Motor neuron (in vitro differentiated cells): Measurements from ENCODE around the gene RFX8. TPM values are rescaled to one million over a fixed set of nuclear protein-coding genes. Genes with fewer than 3 reads are reported as not detected.

Experiments used
- ATAC-seq, 8 experiments: fragments of 200-7000 bp; cut with Tn5 transposase; replicated peaks in 6 of 8; 2 replicates each; pipeline ENCODE4 v1.8.0; 2021; ENCODE audit warnings: mild to moderate bottlenecking in 8 of 8, moderate library complexity in 8 of 8
- H3K27ac ChIP-seq, 2 donors: fragments of 250-450 bp; sonication (Bioruptor Pico); 2 replicates each; pipeline ENCODE4 v1.9.0; 2021; ENCODE audit warnings: antibody characterized with exemption in 2 of 2, mild to moderate bottlenecking in 2 of 2, moderate library complexity in 1 of 2
- H3K4me1 ChIP-seq, 2 donors: fragments of 250-450 bp; sonication (Bioruptor Pico); replicated peaks in 1 of 2; 2 replicates each; pipeline ENCODE4 v1.6.1; 2021; ENCODE audit warnings: antibody characterized with exemption in 2 of 2, mild to moderate bottlenecking in 2 of 2, moderate library complexity in 1 of 2
- H3K4me3 ChIP-seq, 5 donors: fragments of 250-450 bp; sonication (Bioruptor Pico); 2 replicates each; pipeline ENCODE4 v1.9.0; 2021; ENCODE audit warnings: antibody characterized with exemption in 5 of 5, mild to moderate bottlenecking in 5 of 5, moderate library complexity in 4 of 5
- WGBS, 10 experiments: fragments of 450-650 bp; shearing (Covaris generic); methylation state at CpG; one replicate each; pipeline ENCODE4 v1.0.0; 2022; 5-methylcytosine and 5-hydroxymethylcytosine counted together
- in situ Hi-C, 9 experiments: fragments of 400-800 bp; cut with MboI; loops; one replicate each; pipeline ENCODE4 v1.15.0; 2021; ENCODE audit warnings: low sequenced_read_pairs in 9 of 9, low pct_unique_long_range_greater_than_20kb in 2 of 9; ENCODE audit not compliant: unreplicated experiment in 9 of 9
- total RNA-seq, 8 experiments: library from RNA; unstranded; fragments of 300-600 nt; gene quantifications; 2 replicates each; pipeline versions ENCODE4 v1.2.3 to v1.2.4, GENCODE V29; 2022

Gene RFX8
- total RNA-seq, 8 experiments from 2014 or later: 0.14 to 0.27 (median 0.23) TPM; not detected in 4

GRCh38 chr2:101380376-101380775 lies 94.5 kb downstream of the RFX8 start:
- in situ Hi-C loops: no loop called here
- 80 to 90% (median 83%) methylated on average over 2 to 4 of the region's 11 CpGs; no CpG with 5 or more reads in 7 of the 10 experiments for WGBS, 10 experiments
- Histone ChIP-seq H3K4me1 (no peaks in the 10 kb centered on the region), H3K4me3 (no peak overlapping the region), H3K27ac (no peak overlapping the region)
- peak in 3 of 8 experiments; percentile 28 to 98 (median 79) for ATAC-seq

DNA sequence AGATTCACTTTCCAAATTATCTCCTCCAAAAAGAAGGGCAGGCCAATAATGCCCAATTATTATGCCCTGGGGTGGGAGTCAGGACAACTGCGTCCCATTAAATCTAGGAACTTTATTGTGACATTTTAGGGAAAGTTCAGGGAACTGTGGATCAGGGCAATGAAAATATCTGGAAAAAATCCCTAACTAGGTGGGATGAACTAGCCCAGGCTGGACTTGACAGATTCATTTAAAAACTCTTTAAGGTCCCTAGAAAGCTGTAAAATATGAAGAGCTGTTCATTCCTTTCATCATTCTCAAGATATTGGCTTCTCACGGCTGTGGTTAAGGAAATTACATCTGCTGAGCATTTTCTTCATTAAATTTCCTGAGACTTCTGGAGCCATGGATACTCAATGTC lies 95.8 kb downstream of the RFX8 start:
- Histone ChIP-seq H3K27ac (no peak overlapping the region), H3K4me3 (no peak overlapping the region), H3K4me1 (no peaks in the 10 kb centered on the region)
- in situ Hi-C loops: no loop called here
- 71 to 100% (median 95%) methylated on average over 1 to 2 of the region's 2 CpGs; no CpG with 5 or more reads in 3 of the 10 experiments for WGBS, 10 experiments
- no peak for ATAC-seq

GRCh38 chr2:101375653-101376052 lies 99.3 kb downstream of the RFX8 start:
- Histone ChIP-seq H3K4me3 (no peak overlapping the region), H3K4me1 (peaks cover 8% of the 10 kb centered on the region in 2 donors), H3K27ac (no peak overlapping the region)
- WGBS, 10 experiments: 56 to 90% (median 83%) methylated on average over 1 to 4 of the region's 9 CpGs; no CpG with 5 or more reads in 7 of the 10 experiments
- ATAC-seq: no peak
- in situ Hi-C loops: no loop called here

DNA sequence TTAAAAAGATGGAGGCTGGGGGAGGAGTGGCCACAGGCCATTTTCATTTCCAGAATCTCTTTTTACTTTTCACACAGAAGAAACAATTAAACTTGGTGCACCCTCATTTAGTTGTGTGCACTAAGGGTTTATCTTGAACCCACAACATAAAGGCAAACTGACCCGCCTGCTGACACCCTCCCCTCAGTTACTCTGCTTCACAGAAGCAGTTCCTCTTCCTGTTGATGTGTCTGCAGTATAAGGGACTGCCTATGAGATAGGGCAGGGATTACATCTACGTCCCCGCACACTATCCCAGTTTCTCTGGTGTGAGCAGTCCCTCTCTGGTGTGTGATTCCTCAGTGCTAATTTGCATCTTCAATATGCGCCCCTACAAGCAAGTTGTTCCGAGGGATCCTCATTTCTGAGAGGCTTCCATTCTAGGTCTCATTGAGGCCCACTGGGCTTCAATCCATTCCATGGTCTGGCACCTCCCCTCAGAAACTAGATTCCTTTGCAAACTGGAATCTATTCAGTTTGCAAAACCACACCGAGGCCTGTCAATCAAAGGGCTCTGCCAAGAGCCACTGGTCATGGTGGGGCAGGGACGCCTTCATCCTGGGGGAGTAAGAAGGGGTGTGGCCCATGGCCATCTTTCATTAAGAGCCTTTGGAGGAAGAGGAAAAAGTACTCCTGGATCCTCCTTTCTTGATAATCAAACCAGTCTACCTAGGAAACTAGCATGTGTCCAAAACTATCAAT lies 99.9 kb downstream of the RFX8 start:
- peaks cover 8% of the 10 kb centered on the region in 2 donors for H3K4me1 ChIP-seq
- H3K27ac ChIP-seq: no peak overlapping the region
- in situ Hi-C loops: no loop called here
- H3K4me3 ChIP-seq: no peak overlapping the region
- WGBS, 10 experiments: 80 to 100% (median 93%) methylated on average over 1 to 3 of the region's 7 CpGs; no CpG with 5 or more reads in 3 of the 10 experiments
- no peak for ATAC-seq

- Histone ChIP-seq H3K4me3 (no peak overlapping the region), H3K4me1 (peaks cover 8% of the 10 kb centered on the region in 2 donors), H3K27ac (no peak overlapping the region)
- 9 to 100% (median 60%) methylated on average over 1 of the region's 1 CpG; no CpG with 5 or more reads in 1 of the 10 experiments for WGBS, 10 experiments
- in situ Hi-C loops: no loop called here
- ATAC-seq: no peak
These were observed 102.1 kb downstream of the RFX8 start for GRCh38 chr2:101372792-101373191.

DNA sequence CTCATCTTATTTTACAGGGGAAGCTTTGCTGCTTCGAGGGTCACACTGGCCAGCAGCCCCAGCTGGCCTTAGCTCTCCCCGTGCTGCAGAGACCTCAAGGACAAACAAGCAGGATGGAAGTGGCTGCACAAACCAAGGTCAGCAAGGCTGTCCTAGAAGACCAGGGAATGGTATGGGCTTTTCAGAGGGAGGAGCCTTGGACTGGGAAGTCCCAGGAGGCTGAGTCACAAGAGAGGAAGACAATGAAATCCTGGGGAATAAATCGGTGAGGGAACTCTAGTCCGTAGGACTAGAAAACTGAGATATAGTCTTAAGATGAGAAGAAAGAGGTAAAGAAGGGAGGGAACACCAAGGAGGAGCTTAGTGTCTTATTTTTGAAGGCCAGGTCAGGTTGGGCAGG lies 103.3 kb downstream of the RFX8 start:
- H3K27ac ChIP-seq: peak overlapping the region in 1 of 2 donors; percentile 27
- no peak overlapping the region for H3K4me3 ChIP-seq
- peak in 2 of 8 experiments; percentile 26 to 28 for ATAC-seq
- 15 to 94% (median 74%) methylated on average over 2 to 3 of the region's 4 CpGs; no CpG with 5 or more reads in 4 of the 10 experiments for WGBS, 10 experiments
- peaks cover 8% of the 10 kb centered on the region in 2 donors for H3K4me1 ChIP-seq
- in situ Hi-C loops: no loop called here

DNA sequence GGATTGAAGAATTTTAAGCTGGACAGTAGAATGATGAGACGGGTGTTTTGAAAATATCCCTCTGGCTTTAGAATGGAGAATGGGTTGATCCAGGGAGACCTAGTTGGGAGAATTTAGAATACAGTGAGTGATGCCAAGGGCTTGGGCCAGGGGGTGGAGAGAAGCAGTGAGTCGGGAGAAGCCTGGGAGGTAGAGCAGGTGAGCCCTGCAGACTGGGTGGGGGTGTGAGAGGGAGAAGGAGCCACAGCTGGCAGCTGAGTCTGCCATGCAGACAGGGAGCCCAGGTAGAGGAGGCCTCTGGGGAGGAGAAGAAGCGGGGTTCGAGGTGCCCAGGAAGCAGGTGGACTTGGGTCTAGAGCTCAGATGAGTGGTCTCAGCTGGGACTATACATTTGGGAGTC lies 105.8 kb downstream of the RFX8 start:
- Histone ChIP-seq H3K27ac (no peak overlapping the region), H3K4me1 (peaks cover 8% of the 10 kb centered on the region in 2 donors), H3K4me3 (no peak overlapping the region)
- 29 to 100% methylated on average over 2 of the region's 4 CpGs; no CpG with 5 or more reads in 8 of the 10 experiments for WGBS, 10 experiments
- in situ Hi-C loops: no loop called here
- no peak for ATAC-seq

- in situ Hi-C loops: no loop called here
- 14 to 88% (median 60%) methylated on average over 1 to 4 of the region's 5 CpGs; no CpG with 5 or more reads in 3 of the 10 experiments for WGBS, 10 experiments
- peak in 1 of 8 experiments; percentile 36 for ATAC-seq
- Histone ChIP-seq H3K4me3 (no peak overlapping the region), H3K27ac (no peak overlapping the region), H3K4me1 (peaks cover 8% of the 10 kb centered on the region in 2 donors)
These were observed 106.5 kb downstream of the RFX8 start for GRCh38 chr2:101368376-101368775.

DNA sequence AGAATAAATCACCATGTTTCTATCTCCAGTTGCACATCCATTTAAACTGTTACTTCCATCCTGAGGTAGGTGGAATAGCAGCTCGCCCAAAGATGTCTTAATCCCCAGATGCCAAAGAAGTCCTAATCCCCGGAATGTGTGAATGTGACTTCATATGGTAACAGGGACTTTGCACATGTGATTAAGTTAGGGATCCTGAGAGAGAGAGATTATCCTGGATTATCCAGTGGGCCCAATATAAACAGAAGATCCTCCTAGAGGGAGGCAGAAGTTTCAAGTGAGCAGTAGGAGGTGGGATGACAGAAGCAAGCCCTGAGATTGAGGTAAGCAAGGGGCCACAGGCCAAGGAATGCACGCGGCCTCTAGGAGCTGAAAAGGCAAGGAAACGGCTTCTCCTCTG lies 107.4 kb downstream of the RFX8 start:
- 17 to 93% (median 75%) methylated on average over 1 to 5 of the region's 5 CpGs; no CpG with 5 or more reads in 4 of the 10 experiments for WGBS, 10 experiments
- in situ Hi-C loops: no loop called here
- Histone ChIP-seq H3K27ac (no peak overlapping the region), H3K4me1 (peaks cover 8% of the 10 kb centered on the region in 2 donors), H3K4me3 (no peak overlapping the region)
- ATAC-seq: no peak

DNA sequence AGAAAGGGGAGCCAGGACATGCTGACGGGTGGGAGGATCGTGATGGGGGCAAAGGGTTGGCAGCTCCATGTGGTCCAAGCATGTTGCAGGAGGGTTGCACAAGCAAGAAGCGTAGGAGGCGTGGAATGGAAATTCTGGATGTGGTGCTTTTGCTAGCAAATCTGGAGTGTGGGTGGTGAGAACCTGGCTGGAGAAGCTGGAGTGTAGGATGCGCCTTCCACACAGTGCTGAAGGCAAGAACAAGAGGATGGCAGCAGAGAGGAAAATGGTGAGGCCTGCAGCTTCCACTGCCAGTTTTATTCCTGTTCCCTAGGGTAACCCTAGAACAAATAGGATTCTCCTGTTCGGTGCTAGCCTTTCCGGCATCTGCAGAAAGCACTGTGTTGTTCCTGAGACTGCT lies 110.0 kb downstream of the RFX8 start:
- no peak overlapping the region for H3K27ac ChIP-seq
- in situ Hi-C loops: no loop called here
- 40 to 100% (median 90%) methylated on average over 1 to 6 of the region's 7 CpGs; no CpG with 5 or more reads in 2 of the 10 experiments for WGBS, 10 experiments

GRCh38 chr2:101362777-101363176 lies 112.1 kb downstream of the RFX8 start:
- Histone ChIP-seq H3K4me3 (no peak overlapping the region), H3K4me1 (peaks cover 0 to 7% of the 10 kb centered on the region in 2 donors), H3K27ac (no peak overlapping the region)
- ATAC-seq: no peak
- WGBS, 10 experiments: 67 to 100% (median 83%) methylated on average over 1 to 3 of the region's 4 CpGs; no CpG with 5 or more reads in 4 of the 10 experiments
- in situ Hi-C loops: no loop called here

More for the DNA sequence above, 110.0 kb downstream of the RFX8 start:
- H3K4me1 ChIP-seq: peaks cover 0 to 4% of the 10 kb centered on the region in 2 donors
- H3K4me3 ChIP-seq: no peak overlapping the region
- ATAC-seq: no peak

DNA sequence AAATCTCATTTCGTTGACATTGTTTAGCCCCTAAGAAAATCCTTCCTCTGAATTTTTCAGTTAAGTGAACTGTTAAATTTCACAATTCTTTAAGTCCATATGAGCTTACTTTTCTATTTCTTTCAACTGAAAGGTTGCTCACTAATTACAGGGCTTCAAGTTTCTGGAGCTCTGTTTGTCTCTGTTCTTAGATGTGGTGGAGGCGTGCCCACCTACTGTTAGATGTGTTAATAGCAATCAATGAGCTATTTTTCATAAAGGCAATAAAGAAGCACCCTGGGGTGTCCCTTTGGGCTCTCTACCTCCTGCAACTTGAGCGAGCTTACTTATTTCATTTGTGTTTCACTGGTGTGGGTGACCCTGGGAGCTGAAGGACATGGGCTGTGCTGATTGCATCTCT lies 112.6 kb downstream of the RFX8 start:
- 0 to 86% (median 64%) methylated on average over 1 to 3 of the region's 3 CpGs; no CpG with 5 or more reads in 2 of the 10 experiments for WGBS, 10 experiments
- no peak for ATAC-seq
- in situ Hi-C loops: no loop called here

GRCh38 chr2:101361522-101361921 lies 113.4 kb downstream of the RFX8 start:
- ATAC-seq: peak in 2 of 8 experiments; percentile 15 to 17
- peaks cover 0 to 7% of the 10 kb centered on the region in 2 donors for H3K4me1 ChIP-seq
- WGBS, 10 experiments: 16 to 86% (median 75%) methylated on average over 1 to 2 of the region's 2 CpGs; no CpG with 5 or more reads in 3 of the 10 experiments
- H3K4me3 ChIP-seq: no peak overlapping the region
- no peak overlapping the region for H3K27ac ChIP-seq
- in situ Hi-C loops: no loop called here

More for the DNA sequence above, 112.6 kb downstream of the RFX8 start:
- Histone ChIP-seq H3K4me3 (no peak overlapping the region), H3K4me1 (peaks cover 0 to 7% of the 10 kb centered on the region in 2 donors), H3K27ac (no peak overlapping the region)
